GM19395 (cell line): ENCODE results near the gene GPR26.
"Not testable (repeated sequence)": the region's sequence is repeated elsewhere in the genome, so short reads cannot be mapped to it uniquely, and the experiment has no call there.

ENCODE experiments used
- ATAC-seq: cut with Tn5 transposase; IDR thresholded peaks from one replicate; pipeline ENCODE4 v1.9.1; 2021; ENCODE audit warnings: mild to moderate bottlenecking, moderate library complexity; ENCODE audit not compliant: unreplicated experiment

The GPR26 gene

DNA sequence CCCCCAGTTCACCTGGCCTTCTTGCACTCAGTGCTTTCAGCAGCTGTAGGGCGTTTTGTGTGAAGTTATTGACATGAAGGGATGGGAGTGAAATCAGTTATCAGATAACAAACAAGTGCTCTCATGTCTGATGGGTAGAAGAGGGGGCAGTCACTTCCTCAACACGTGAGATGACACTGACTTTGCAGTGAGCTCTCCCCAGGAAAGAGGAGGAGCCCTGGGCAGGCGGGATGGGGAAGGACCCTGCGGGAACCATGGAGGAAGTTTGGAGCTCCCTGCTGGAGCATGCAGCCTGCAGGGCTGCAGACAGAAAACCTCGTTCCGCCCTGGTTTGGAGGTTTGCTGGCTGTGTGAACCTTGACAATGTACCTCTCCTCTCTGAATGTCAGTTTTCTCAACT is 38.7 kb downstream of the GPR26 start:
- ATAC-seq = no peak

DNA sequence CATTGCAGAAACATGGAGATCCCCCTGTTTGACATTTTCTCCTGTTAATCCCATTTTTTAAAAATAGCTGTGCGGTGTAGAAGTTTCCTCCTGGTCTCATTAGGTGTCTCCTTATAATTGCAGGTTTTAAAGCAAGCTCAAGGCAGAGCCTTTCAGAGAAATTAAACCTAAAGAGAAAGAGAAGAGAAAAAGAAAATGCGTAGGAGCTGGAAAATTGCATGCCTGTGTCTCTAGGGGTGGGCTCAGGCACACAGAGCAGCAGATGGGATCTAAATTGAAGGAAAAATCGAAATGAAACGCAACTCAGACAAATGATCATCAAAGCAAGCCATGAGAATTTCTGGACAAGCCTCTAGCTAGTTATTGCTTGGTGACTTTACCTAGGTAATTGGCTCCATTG is 40.1 kb downstream of the GPR26 start:
- no peak for ATAC-seq

DNA sequence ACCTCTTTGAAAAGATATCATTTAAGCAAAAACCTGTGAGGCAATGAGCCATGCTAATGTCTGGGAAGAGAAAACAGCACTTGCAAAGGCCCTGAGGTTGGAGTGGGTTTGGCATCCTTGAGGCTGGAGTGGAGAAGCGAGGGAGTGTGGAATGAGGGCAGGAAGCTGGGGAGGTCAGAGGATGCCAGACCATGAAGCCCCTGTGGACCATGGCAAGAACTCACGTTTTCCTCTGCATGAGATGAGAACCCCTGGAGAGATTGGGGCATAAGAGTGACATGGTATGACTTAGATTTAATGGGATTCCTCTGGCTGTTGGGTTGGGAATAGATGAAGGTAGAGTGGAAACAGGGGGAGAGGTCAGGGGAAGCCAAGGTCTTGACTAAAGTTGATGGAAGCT is 49.4 kb downstream of the GPR26 start:
- ATAC-seq = no peak

DNA sequence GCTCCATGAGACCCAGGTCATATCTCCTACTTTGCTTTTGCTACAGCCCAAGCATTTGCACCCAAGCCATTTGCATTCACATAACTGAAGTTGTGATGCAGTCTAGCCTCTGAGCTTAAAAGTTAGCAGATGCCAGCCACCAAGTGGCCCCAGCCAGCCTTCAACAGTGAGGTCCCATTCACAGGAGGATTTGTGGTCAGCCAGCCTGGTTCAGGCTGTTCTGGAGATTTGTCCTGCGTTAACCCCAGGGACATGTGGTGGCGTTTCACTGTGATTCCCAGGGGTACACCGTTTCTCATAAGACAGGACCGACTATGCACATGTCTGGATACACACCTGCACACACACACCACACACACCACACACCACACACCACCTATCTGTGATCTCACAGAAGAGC is 51.2 kb downstream of the GPR26 start:
- ATAC-seq = no peak

DNA sequence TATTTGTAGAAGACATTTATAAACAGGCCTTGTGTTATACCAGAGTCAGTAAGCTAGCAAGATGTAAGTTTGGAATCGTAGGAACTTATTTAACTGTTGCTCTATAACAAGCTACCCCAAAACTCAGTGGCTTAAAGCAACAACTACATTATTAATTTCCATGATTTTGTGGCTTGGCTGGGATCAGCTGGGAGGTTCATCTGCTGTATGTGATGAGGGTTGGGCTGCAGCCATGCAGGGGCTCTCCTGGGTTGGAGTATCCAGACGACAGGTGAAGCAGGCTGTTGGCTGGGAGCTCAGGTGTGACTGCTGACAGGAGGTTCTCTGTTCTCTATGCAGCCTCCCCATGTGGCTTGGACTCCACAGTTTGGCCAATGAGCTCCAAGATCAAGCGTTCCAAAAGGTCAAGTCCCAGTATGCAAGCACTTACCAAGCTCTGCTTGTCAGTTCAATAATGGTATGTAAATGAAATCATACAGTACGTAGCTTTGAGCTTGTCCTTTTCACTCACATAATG is 52.4 kb downstream of the GPR26 start:
- no peak for ATAC-seq

DNA sequence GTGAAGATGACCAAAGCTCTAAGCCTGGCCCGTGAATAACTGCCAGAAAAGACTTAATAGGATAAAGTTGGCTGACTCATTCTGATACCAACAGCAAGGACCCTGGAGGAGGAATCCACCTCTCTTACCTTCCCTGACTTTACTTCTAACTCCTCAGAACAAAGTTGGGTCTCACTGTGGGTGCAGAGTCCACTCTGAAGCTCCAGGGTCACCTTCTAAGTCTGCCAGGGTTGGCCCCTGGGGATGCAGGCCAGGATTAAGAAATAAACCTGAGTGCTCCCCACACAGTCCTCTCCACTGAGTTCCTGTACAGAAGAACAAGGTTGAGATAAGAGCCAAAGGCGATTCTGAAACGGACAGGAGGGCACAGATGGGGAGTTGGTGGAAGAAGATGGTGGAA is 54.4 kb downstream of the GPR26 start:
- ATAC-seq = no peak

DNA sequence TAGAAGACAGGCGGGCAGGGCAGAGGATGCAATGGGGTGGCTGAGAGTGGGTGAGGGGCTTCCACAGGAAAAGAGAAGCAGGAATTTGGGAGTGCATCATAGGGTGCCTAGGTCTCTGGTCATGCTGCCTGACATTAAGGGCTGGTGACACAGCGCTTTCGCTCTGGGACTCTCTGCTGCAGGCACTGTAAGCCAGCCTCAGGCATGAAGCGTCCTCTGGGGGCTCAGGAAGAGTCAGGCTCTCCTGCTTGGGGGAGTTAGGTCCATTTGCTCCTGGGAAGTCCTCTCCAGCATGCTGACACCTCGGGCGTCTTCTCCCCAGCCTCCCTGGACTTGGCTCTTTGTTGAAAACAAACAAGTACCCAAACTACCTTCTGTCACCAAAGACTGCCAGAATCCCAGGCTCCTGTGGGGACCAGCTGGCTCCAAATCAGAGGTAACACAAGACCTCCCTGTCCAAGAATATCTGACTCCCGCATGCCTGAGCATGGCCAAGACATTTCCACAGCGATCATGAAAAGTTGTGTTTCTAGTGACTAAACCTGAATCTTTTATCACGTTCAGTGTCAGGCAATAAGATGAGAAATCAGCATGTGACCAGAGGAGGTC is 55.4 kb downstream of the GPR26 start:
- ATAC-seq = no peak

DNA sequence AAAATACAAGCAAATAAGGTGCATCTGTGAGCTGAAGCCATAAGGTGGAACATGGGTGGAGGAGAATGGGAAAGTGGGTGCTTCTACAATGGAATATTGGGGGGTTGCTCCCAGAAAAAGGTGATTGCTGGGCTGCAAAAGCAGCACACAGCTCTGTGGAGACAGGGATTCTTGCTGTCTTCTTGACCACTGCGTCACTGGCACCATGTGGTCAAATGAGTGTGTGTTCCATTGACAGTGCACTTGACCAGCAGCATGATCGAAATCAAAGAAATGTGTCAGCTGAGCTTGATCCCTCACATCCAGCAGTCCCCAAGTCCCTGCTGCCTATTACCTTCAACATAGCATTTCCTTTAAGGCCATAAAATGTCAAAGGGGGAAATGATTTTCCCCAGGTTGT is 56.2 kb downstream of the GPR26 start:
- ATAC-seq = no peak

DNA sequence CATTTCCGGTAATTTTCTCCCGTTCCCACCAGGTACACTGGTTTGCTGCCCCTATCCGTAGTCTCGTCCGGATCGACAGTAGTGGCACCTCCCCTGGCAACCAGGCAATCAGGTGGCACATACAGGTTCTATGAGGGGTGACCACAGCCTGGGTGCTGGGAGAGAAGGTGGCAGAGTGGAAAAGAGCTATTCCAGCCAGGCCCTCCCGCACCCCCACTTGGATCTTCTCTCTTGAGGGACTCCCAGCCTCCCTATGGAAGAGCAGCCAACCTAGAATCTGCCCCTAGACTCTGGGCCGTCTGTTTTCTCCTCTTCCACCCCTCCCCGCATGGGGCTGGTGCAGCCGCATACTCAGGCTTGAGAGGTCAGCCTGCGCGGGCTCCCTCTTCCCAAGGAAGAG is 58.6 kb downstream of the GPR26 start:
- ATAC-seq = no peak

DNA sequence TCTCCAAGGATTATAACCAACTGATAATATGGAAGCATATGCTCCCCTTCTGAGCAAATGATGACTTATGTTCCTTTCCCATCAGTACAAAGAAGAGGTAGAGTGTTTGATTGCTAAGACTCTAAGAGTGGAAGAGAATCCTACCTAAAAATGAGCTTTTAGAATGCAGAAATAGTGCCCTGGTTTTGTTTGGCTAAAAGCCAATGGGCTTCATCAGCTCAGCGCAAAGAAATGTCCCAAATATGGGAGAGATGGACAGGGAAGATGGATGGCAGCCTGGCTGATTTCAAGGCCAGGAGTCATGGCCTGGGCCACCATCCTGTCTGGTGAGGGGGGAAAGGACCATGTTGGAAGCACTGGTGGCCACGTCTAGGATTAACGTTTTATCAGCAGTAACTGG is 60.2 kb downstream of the GPR26 start:
- ATAC-seq = no peak

DNA sequence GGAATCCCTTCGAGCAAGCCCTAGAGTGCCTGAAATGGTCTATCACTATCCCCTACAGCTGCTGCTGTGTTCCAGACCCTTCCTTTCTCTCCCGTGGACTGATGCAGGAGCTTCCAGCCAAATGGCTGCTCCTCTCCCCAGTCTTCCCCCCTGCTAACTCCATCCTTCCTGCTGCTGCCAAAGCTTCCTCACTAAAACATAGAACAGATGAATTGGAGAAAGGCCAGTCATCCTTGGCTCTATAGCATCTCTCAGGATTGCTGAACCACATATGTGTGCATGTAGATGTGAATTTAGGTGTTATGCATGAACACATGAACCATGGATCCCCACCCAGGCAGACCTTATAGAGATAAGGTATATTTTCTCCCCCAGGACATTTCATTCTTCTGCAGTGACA is 60.7 kb downstream of the GPR26 start:
- ATAC-seq = no peak

DNA sequence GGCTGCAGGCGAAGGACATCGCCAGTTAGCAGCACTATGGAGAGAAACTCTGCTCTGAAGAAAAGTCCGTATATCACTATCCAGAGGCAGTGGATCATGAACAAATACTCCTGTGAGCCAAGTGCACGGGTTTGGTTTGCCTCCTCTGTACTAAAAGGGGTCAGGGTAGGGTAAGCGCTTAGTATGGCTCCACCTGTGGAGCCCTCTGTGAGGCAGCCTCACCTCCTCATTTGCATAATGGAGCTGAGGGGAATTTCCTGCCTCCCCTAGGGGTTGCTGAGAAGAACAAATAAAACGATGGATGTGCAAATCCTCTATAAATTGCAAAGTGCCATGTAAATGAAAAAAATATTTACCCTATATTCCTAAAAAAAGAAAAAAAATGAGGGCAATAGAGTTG is 63.4 kb downstream of the GPR26 start:
- ATAC-seq = no peak

DNA sequence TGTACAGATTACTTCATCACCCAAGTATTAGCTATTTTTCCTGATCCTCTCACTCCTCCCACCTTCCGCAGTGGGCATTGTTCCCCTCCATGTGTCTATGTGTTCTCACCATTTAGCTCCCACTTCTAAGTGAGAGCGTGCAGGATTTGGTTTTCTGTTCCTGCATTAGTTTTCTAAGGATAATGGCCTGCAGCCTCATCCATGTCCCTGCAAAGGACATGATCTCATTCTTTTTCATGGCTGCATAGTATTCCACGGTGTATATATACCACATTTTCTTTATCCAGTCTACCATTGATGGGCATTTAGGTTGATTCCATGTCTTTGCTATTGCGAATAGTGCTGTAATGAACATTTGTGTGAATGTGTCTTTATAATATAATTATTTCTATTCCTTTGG is 70.8 kb downstream of the GPR26 start:
- ATAC-seq = not testable (repeated sequence)

DNA sequence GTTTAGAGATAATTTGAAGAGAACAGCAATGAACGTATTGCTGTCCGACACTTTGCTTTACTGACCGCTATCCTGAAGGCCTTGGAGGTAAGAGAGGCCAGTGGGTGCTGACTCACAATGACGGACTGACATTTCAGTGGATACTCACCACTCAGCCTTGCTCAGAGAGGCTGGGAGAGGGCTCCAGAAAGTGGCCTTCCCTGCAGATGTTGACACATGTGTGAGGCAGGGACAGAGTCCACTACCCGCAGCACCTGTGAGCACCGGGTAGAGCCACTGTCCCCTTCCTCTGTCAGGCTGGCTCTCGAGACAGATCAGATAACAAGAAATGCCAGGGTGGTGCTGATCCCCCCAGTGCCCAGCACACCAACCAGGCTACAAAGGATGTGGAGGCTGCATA is 75.0 kb downstream of the GPR26 start:
- ATAC-seq = no peak

DNA sequence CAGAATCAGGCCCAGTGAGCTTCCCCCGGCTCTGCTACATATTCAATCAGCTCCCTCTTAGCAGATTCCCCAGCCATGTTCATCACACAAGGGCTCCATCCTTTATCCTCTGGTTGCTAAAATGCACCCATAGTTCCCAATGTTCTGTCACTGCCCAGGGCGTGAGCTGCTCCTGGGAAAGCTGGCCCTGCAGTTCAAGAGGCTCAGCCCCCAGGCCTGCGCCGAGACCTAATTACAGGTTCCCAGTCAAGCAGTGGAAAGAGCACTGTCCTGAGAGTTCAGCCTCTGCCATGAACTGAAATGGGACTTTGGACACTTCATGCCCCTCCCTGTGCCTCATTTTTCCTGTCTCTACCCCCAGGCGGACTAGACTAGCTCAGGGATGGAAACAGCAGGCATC is 75.6 kb downstream of the GPR26 start:
- ATAC-seq = no peak

DNA sequence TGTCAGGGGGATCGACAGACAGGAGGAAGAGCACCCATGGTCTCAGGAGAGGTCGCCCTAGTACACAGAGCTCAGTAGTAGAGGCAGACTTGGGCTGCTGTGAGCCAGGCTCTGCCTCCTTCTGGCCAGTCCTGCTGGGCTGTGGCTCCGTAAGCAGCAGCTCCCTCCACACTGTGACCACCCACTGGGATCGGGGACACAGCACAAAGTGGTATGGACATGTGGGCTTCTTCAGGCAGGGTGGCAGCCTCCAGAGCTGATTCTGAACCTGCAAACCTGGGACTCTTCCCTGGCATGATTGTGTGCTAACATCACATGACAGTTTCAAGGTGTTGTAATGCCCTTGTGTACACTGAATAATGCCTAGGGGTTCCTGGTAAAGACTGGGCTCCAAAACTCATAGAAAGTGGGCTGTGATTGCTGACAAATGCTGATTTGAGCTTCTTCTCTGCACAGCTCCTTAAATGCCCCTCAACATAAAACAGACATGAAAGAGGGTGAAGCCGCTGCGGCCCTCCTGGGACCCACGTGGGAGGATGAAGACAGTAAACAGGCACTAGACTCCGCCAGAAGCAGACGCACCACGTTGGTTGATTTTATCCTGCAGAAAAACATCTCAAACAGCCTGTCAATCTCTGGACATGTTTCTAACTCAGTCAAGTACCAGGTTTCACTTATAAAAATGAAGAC is 76.7 kb downstream of the GPR26 start:
- no peak for ATAC-seq

DNA sequence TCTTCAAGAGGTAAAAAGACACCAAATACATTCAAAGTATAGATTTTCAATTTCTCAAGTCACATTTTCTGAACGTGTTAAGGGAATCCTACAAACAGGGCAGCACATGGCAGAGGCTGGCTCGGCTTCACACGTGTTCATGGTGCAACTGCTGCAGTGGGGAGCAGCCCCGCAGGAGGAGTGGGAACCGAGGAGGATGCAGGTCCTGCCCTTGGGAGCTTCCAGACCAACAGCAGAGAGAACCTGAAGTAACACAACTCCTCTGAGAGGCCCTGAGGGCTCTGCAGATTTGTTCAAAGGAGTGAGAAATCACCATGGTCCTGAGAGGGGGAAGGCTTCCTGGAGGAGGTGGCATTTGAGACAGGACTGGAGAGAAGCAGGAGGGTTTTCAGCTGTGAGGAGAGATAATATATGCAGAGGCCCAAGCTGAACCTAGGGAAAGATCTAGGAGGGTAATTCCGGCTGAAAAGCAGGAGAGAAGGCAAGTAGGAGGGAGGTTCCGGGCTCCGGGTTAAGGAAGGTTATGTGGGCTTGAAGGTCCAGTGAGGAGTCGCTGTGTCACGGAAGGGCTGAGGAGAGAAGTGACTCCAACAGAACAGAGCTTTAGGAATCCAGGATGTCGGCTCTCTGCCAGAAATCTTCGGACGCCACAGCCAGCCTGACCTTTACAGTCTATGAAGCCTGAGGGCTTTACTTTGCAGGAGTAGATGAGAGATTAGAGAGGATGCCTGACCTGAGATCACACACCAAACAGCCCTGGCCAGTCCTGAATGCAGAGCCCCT is 77.5 kb downstream of the GPR26 start:
- ATAC-seq = no peak

DNA sequence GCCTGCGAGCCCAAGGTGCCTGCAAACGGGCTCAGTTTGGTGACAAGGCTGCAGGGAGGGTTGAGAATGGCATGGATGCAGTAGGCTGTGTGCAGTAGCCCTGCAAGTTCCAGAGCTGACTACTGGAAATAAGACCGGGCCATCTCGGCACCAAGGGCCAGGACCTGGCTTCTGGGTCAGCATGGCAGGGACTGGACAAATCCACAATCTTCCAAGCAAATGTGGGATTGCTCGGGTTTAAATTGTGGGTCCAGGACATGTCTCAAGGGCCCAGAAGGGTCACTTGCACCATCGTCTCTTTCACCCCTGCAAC is 78.0 kb downstream of the GPR26 start:
- ATAC-seq = no peak
